Stimulated activated CD8-positive, alpha-beta memory T cell treated with anti-CD3 and anti-CD28 coated beads, Interleukin-7, amount 100 ng/mL, for 1 hour (primary cell): ENCODE measurements around the gene VIPR1.
A peak's percentile ranks its signal among the peaks of the same experiment; 100 is the strongest.
"Not testable (repeated sequence)": the region's sequence is repeated elsewhere in the genome, so short reads cannot be mapped to it uniquely, and the experiment has no call there.

Experiments used
- DNase-seq, 2 donors: peaks; one replicate each; pipeline ENCODE4 v3.0.0-alpha.2; 2020; ENCODE audit warnings: low read depth in 2 of 2

VIPR1 gene

GRCh38 chr3:42535981-42536784 lies 33.7 kb downstream of the VIPR1 start:
- DNase-seq = no peak

- DNase-seq = no peak
Measured at GRCh38 chr3:42537350-42537749, 34.9 kb downstream of the VIPR1 start.

GRCh38 chr3:42539871-42540714 lies 37.6 kb downstream of the VIPR1 start:
- DNase-seq = peak in 1 of 2 donors; percentile 44

- DNase-seq = no peak
Measured at GRCh38 chr3:42541079-42541478, 38.6 kb downstream of the VIPR1 start.

- no peak for DNase-seq
Measured at GRCh38 chr3:42544492-42545283, 42.2 kb downstream of the VIPR1 start.

GRCh38 chr3:42545284-42545900 lies 42.9 kb downstream of the VIPR1 start:
- DNase-seq = no peak

GRCh38 chr3:42546691-42547213 lies 44.3 kb downstream of the VIPR1 start:
- DNase-seq = no peak

GRCh38 chr3:42547401-42547945 lies 45.0 kb downstream of the VIPR1 start:
- DNase-seq = peak; percentile 40 to 53

GRCh38 chr3:42549131-42549530 lies 46.7 kb downstream of the VIPR1 start:
- DNase-seq = no peak

GRCh38 chr3:42550250-42550649 lies 47.8 kb downstream of the VIPR1 start:
- DNase-seq = no peak

GRCh38 chr3:42552830-42553229 lies 50.4 kb downstream of the VIPR1 start:
- no peak for DNase-seq

GRCh38 chr3:42556089-42556632 lies 53.7 kb downstream of the VIPR1 start:
- no peak for DNase-seq

- DNase-seq = not testable (repeated sequence)
Measured at GRCh38 chr3:42556817-42557216, 54.4 kb downstream of the VIPR1 start.

GRCh38 chr3:42557854-42558253 lies 55.4 kb downstream of the VIPR1 start:
- no peak for DNase-seq

- no peak for DNase-seq
Measured at GRCh38 chr3:42562047-42562907, 59.8 kb downstream of the VIPR1 start.

- no peak for DNase-seq
Measured at GRCh38 chr3:42569593-42570142, 67.2 kb downstream of the VIPR1 start.

GRCh38 chr3:42572278-42572677 lies 69.8 kb downstream of the VIPR1 start:
- no peak for DNase-seq

GRCh38 chr3:42575137-42575741 lies 72.8 kb downstream of the VIPR1 start:
- no peak for DNase-seq

- DNase-seq = no peak
Measured at GRCh38 chr3:42578054-42578453, 75.6 kb downstream of the VIPR1 start.
